Stimulated activated CD8-positive, alpha-beta memory T cell treated with anti-CD3 and anti-CD28 coated beads, Interleukin-2, amount 100 ng/mL, for 1 hour (primary cell): ENCODE measurements around the gene EXOC6B.

Source experiments
- DNase-seq, 2 donors: peaks; one replicate each; pipeline ENCODE4 v3.0.0-alpha.2; 2020; ENCODE audit warnings: low read depth in 2 of 2

Gene EXOC6B

GRCh38 chr2:72211777-72212485 is 613.9 kb downstream of the EXOC6B start:
- no peak for DNase-seq

GRCh38 chr2:72211350-72211749 is 614.5 kb downstream of the EXOC6B start:
- no peak for DNase-seq

DNA sequence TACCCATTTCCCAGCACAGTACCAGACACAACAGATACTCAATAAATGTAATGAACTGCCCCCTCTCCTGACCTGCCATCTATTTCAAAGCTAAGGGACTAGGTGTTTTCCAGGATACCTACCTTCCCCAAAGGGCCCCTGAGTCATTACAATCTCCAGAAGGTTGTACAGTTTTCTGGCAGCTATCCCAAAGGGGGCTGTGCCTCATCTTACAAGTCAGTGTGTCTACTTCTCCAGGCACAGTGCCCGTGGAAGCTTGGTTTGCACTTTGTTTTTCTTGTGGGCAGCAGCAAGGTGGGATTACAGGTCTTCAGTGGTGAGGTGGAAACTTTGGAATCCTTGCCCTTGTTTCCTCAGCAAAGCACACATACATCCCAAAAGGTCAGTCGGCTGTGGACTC is 615.4 kb downstream of the EXOC6B start:
- DNase-seq = no peak

DNA sequence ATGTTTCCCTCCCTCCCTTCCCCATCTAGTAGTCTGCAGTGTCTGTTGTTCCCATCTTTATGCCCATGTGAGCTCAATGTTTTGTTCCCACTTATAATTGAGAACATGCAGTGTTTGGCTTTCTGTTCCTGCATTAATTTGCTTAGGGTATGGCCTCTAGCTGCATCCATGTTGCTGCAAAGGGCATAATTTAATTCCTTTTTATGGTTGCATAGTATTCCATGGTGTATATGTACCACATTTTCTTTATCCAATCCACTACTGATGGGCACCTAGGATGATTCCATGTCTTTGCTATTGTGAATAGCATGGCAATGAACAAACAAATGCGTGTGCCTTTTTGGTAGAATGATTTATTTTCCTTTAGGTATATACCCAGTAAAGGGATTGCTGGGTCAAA is 617.6 kb downstream of the EXOC6B start:
- DNase-seq = no peak

GRCh38 chr2:72207334-72207733 is 618.5 kb downstream of the EXOC6B start:
- DNase-seq = no peak

DNA sequence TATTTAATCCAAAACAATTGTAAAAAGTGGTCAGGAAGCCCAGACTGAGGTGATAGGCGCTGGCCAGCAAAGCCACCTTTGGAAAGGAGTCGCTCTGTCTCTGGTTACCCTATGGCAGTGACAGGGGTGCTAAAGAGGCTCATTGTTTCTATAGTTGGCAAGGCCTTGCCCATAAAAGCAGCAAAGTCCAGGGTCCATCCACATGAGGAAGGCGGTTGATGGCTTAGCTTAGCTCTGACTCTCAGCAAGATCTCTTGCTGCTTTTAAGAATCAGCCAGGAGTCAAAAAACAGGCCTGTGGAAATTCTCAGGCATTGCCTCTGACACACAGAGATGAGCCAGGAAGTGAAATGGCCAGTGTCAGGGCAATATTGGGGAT is 620.3 kb downstream of the EXOC6B start:
- no peak for DNase-seq

DNA sequence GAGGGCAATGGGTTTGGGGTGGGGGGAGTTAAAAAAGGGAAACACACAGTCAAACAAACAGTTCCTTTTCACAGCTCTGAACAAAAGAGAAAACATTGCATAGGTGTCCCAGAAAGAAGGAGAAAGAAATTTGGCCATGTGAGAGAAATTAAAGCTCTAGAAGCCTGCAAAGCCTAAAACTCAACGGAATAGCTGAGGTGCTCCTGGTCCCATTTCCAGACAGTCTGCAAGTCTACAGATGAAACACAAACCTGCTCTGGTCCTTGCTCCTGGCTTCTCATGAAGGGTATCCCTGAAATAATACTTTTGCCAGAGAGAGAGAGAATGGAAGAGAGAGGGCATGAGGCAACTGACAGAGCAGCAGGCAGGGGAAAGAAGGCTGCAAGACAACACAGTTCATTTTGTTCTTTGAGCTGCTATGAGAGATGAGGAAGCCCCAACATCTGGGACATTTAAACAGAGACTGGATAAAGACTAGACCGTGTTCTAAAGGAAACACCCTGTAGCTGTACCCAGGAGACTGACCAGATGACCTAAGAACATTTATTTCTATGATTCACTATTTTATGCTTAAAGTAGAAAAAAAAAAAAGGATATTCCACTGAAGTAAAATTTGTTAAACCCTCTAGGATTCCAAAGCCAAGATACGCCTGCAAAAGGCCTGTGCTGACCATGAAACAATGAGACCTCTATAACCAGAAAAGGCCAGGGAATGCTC is 620.9 kb downstream of the EXOC6B start:
- no peak for DNase-seq

GRCh38 chr2:72204156-72204785 is 621.6 kb downstream of the EXOC6B start:
- DNase-seq = no peak

DNA sequence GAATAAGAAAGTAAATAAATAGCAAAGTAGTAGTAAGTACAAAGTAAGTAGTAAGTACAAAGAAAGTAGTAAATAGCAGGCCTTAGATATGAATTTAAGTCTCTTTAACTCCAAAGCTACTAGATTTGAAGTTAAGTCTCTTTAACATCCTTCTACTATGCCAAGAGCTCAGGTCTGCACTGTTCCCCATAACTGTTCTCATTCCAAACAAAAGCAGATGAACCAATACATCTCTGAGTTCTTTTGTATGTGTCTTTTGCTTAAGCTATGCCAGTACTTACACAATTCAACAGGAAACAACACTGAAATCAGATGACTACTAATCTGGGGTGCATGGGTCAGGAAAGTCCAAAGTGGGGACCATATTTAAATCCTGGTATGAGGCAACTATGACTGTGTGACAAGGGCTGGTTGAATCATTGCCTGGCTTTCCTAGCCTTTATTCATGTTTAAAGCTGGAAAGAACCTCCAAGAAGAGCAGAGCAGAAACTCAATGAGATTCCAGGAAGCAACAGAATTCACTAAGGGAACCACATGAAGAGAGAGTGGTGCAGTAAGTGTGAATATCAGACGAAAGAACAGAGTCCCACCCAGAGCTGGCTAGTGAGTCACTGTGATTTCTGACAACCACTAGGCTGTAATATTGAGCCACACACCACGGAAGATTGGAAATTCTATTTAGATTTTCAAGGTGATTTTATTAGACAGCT is 627.1 kb downstream of the EXOC6B start:
- DNase-seq = no peak

- no peak for DNase-seq
Observed at GRCh38 chr2:72193723-72194122, 632.1 kb downstream of the EXOC6B start.

GRCh38 chr2:72191441-72191840 is 634.4 kb downstream of the EXOC6B start:
- no peak for DNase-seq

DNA sequence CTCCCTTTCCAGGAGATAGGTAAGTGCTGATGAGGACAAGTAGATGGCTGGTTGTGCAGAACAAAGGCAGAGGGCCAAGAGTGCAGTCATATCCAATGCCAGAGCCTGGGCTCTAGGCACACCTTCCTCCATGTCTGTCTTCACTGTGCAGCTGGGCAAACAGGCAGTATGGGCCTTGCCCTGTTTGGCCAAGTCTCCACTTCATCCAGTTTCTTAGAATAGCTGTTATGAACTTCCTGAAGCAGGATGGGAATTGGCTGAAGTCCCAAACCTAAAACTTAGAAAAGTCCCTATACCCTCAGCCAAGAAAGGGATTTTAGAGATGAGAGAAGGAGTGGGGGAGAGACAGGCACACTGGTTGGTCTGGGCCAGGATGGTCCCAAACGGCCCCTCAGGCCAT is 640.6 kb downstream of the EXOC6B start:
- DNase-seq = no peak

DNA sequence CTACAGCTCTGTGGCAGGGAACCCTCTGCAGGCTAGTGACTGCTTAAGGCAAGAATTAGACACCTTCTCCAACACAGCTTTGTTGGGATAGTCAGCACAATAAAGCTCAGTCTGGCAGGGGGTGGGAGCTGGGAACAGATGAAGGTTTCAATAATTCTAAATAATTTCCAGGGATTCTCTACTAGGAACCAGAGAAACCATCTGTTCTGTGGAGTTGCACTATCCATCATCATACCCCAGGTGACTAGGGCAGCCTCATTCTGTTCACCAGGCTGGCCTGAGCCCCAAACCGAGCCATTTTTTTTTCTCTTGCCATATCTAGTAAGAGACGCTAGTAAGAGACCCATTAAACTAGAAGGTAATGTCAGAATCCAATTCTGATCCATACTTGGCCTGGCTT is 642.4 kb downstream of the EXOC6B start:
- DNase-seq = no peak

DNA sequence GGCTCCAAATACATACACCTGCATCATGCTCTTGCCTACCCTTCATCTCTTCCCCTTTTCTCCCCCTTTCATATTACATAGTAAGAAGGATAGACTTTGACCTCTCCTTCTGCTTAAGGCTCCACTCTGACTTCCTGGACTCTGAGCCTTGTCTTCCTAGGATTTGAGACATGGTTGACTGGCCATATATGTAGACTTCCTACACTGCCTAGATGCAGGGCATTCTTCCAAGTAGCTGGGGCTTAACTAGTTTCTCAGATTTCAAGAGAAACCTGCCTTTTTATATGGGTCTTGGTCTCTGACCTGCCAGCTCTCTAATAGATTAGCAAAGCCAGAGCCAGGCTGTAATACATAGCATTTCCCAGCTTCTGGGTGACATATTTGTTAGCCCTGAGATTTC is 642.8 kb downstream of the EXOC6B start:
- no peak for DNase-seq

GRCh38 chr2:72182547-72182946 is 643.3 kb downstream of the EXOC6B start:
- no peak for DNase-seq

DNA sequence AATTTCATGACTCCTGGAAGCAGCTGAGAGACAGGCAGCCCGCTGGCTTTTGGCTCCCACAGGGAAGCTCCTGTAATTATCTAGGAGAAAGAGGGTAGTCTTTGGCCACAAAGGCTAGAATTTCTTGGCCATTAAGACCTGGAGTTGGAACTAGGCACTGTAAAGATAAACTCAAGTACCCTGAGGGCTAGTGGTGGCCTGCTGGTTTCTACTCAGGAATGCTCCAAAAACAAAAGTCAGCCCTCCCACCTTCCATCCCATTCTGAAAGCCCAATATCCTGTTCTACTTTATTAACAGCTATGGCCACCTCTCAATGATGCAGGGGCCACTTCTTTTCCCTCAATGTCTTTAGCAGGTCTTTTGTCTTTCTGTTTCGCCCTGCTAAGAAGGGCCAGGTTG is 644.2 kb downstream of the EXOC6B start:
- no peak for DNase-seq

- DNase-seq = no peak
Observed at GRCh38 chr2:72180351-72180750, 645.5 kb downstream of the EXOC6B start.

DNA sequence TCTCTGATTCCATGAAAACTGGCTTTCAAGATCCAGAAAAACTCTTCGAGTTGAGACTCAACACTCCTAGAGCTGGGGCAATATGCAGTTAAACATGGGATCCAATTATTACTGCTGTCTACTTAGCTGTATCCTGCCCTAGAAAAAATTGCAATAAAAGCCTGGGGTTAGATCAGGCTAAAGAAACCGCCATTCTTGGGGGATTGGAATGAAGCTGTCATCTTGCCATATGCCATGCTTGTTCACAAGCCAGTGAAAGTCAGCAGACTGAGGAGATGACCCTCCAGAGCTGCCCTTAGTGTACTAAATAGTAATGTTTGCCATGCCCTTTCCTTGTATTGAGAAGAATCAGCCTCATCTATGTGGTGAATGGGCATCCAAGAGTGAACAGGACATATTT is 647.3 kb downstream of the EXOC6B start:
- DNase-seq = no peak

DNA sequence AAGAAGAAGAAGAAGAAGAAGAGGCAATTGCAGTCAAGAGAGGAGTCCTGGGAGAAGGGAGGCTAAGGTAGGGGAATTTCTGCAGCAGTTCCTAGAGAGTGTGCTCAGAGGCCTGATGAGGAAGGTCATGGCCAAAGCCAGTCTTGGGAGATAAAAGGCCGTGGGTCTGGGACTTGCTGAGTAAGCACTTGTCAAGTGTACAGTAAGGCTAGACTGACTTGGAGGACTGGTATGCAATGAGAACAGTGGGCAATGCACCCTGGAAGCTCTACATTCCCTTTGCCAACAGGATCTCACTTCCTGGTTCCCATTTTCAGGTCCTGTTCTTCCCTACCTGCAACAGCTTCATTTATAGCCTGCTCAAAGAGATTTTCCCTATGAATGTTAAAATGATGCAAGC is 649.6 kb downstream of the EXOC6B start:
- no peak for DNase-seq

DNA sequence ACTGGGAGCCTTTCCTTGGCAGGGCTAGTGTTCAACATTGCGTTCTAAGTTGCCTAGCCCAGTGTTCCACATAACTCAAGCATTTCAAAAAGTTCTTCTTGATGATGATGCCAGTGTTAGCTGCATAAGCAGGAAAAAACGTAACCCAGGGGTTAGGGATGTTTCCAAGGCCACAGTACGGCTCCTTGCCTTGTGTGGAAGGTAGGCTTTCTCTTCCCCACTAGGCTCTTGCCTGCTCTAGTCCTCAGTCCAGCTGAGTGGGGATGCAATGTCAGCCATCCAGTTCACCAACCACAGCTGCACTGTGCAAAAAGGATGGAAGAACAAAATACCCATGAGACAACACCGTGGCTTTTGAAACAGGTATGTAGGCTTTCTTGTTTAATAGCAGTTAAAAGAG is 650.2 kb downstream of the EXOC6B start:
- DNase-seq = no peak

DNA sequence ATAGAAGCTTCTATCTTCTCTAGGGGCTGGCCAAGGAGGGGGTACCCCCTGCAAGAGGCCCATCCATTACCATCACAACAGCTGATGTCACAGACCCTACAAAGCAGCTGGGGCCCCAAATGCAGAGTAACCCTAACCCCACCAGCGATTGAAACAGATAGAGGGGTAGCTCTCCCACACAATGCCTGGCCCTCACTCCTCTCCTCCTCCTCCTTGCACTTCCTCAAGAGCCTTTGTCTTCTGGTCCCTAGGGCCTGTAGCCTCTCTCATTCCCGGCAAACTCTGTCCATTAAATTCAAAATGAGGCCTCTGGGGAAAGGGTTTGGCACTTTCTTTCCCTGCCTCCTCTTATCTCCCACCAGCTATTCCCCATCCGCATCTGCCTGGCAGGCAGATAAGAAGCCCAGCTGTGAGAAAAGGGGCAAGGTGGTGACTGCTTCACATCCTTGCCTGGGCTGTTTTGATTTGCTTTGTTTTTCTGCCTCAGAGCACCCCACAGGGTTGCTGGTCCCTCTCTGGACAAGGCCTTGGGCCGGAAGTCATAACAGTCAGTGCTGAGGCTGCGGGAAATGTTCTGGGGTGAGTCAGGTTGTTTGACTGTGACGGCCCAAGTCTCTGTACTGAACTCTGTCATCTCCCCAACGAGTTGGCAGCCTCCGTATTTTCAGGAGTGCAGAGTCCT is 652.1 kb downstream of the EXOC6B start:
- no peak for DNase-seq

- DNase-seq = no peak
Observed at GRCh38 chr2:72172478-72172877, 653.4 kb downstream of the EXOC6B start.
